Measurements from ENCODE around the gene KCNAB2.

KCNAB2 gene

GRCh38 chr1:6113116-6113515 is 67.4 kb downstream of the KCNAB2 start:
- no peak for DNase-seq

GRCh38 chr1:6113745-6114144 is 68.1 kb downstream of the KCNAB2 start:
- no peak for DNase-seq

- DNase-seq, result no peak
Observed at GRCh38 chr1:6116137-6116536, 70.4 kb downstream of the KCNAB2 start.

GRCh38 chr1:6117064-6117463 is 71.4 kb downstream of the KCNAB2 start:
- no peak for DNase-seq

GRCh38 chr1:6117624-6118023 is 71.9 kb downstream of the KCNAB2 start:
- no peak for DNase-seq

- no peak for DNase-seq
Observed at GRCh38 chr1:6118415-6118814, 72.7 kb downstream of the KCNAB2 start.

GRCh38 chr1:6121021-6121421 is 75.3 kb downstream of the KCNAB2 start:
- DNase-seq, result no peak

- no peak for DNase-seq
Observed at GRCh38 chr1:6121651-6122370, 76.1 kb downstream of the KCNAB2 start.

- DNase-seq, result no peak
Observed at GRCh38 chr1:6123083-6123482, 77.4 kb downstream of the KCNAB2 start.

GRCh38 chr1:6123816-6124215 is 78.1 kb downstream of the KCNAB2 start:
- no peak for DNase-seq

GRCh38 chr1:6124341-6124740 is 78.7 kb downstream of the KCNAB2 start:
- no peak for DNase-seq

- DNase-seq, result no peak
Observed at GRCh38 chr1:6124746-6125365, 79.2 kb downstream of the KCNAB2 start.

GRCh38 chr1:6125366-6125765 is 79.7 kb downstream of the KCNAB2 start:
- DNase-seq, result no peak

- no peak for DNase-seq
Observed at GRCh38 chr1:6126028-6126427, 80.3 kb downstream of the KCNAB2 start.

- DNase-seq, result no peak
Observed at GRCh38 chr1:6126521-6127067, 80.9 kb downstream of the KCNAB2 start.

GRCh38 chr1:6127587-6128163 is 82.0 kb downstream of the KCNAB2 start:
- DNase-seq, result no peak

GRCh38 chr1:6128276-6129081 is 82.8 kb downstream of the KCNAB2 start:
- no peak for DNase-seq

GRCh38 chr1:6129313-6129712 is 83.6 kb downstream of the KCNAB2 start:
- no peak for DNase-seq

GRCh38 chr1:6130036-6130435 is 84.3 kb downstream of the KCNAB2 start:
- DNase-seq, result no peak

GRCh38 chr1:6130596-6130995 is 84.9 kb downstream of the KCNAB2 start:
- DNase-seq, result no peak

GRCh38 chr1:6131561-6131960 is 85.9 kb downstream of the KCNAB2 start:
- no peak for DNase-seq

GRCh38 chr1:6133146-6133895 is 87.6 kb downstream of the KCNAB2 start:
- no peak for DNase-seq

- DNase-seq, result no peak
Observed at GRCh38 chr1:6134206-6134605, 88.5 kb downstream of the KCNAB2 start.

Measured in GF-D8 (cell line).